NCI-H1092 (cell line): ENCODE measurements around the gene IFNL4.
"Not testable (repeated sequence)": the region's sequence is repeated elsewhere in the genome, so short reads cannot be mapped to it uniquely, and the experiment has no call there.

Source experiments
- DNase-seq: peaks from one replicate; lab custom pipeline; 2025; lab: John Stamatoyannopoulos, UW

IFNL4 gene

DNA sequence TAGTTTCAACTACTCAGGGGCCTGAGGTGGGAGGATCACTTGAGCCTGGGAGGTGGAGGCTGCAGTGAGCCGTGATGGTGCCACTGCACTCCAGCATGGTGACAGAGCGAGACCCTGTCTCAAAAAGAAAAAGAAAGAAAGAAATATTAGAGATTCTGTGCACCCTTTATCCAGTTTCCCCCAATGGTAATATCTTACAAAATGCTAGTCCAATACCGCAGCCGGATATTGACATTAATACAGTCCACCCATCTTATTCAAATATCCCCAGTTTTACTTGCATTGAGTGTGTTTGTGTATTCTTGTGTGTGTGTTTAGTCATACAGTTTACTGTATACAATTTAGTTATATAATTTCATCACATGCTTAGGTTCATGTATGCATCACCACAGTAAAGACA is 8.6 kb upstream of the IFNL4 start:
- no peak for DNase-seq

DNA sequence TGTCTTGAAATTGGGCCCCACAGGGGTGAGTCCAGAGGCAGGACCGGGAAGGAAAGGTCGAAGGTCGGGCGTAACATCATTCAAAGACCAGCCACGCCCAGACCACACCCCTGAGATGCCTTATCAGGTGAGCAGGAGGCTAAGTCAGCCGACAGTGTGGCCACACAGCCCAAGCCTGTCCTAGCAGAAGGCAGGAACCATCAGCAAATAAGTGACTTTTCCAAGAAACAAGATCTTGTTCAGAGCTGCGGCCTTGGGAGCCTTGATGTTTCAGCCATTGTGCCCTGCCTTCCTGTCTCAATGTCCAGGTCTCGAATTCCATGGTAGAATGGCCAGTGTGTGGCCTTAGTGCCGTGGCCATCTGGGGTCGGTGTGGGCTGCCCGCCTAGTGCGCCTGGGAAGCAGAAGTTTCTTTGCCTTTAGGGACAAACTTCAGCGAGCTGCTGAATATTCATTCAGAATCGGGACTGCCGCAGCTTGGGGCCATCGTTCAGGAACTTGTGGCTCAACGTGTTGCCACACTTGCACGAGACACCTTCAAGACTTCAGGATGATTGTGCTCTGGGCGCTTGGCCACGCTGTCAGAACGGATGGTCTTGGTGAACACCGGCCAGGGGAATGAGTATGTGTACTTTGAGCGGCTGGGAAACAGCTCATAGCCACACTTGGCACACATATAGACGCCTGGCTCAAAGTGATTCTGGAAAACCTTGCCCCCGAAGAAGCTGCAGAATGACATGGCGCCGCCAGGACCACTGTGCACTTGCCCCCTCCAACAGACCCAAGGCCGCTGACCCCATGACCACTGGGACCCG is 6.1 kb upstream of the IFNL4 start:
- DNase-seq, result no peak

DNA sequence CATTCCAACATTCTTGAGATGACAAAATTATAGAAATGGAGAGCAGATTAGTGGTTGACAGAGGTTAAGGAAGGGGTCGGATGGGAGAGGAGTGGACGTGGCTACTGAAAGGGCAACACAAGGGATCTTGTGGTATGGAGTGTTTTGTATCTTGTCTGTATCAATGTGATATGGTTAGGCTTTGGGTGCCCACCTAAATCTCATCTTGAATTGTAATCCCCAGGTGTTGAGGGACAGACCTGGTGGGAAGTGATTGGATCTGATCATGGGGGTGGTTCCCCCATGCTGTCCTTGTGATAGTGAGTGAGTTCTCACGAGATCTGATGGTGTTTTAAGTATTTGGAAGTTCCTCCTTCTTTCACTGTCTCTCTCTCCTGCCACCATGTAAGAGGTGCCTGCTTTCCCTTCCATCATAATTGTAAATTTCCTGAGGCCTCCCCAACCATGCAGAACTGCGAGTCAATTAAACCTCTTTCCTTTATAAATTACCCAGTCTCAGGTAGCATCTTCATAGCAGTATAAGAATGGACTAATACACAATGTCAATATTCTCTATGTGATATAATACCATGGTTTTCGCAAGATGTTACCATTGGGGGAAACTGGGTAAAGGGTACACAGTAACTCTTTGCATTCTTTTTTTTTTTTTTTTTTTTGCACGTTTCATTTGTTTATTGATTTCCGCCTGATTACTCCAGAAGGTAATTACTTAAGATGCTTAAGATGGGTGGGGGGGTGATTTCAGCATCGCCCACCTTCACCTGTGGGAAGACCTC is 4.9 kb upstream of the IFNL4 start:
- DNase-seq, result no peak

DNA sequence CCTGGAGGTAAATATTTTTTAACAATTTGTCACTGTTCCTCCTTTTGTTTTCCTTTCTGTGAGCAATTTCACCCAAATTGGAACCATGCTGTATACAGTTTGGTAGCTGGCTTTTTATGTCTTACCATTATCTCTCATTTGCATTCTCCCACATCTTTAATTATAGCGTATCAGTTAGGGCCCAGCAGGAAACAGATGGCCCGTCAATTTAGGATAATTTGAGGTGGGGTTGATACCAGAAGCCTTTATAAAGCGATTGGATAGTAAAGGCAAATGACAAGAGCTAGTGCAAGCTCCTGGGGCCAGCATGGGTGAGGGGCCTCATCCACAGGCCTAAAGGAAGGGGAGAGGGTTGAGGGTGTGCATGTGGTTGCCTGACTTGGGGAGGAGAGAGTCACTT is 3.8 kb upstream of the IFNL4 start:
- no peak for DNase-seq

DNA sequence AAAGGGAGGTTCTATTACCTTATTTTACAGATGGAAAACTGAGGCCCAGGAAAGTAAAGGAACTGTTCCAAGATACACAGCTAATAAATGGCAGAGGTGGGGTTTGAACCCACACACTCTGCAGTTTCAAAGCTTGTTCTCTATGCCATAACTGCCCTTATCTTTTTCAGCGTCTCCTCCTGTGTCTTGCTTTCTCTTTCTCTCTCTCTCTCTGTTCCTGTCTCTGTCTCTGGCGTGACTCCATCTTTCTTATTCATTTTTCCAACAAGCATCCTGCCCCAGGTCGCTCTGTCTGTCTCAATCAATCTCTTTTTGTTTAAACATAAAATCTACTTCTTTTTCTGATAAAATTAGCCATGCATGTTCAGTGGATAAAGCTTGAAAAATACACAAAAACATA is 3.2 kb upstream of the IFNL4 start:
- DNase-seq, result no peak

DNA sequence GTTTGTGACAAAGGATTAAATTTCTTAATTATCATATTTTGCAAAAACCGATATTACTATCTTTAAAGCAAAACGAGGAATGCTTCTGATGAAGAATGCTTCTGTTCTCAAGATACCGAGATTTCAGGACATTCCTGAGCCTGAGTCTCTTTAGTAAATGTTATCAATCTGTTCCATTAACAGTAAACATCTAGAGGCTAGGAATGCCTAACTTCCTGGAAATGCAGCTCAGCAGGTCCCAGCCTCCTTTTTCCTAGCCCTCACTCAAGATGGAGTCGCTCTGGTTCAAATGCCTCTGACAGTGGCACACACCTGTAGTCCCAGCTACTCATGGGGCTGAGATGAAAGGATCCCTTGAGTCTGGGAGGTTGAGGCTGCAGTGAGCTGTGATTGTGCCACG is 2.4 kb upstream of the IFNL4 start:
- no peak for DNase-seq

DNA sequence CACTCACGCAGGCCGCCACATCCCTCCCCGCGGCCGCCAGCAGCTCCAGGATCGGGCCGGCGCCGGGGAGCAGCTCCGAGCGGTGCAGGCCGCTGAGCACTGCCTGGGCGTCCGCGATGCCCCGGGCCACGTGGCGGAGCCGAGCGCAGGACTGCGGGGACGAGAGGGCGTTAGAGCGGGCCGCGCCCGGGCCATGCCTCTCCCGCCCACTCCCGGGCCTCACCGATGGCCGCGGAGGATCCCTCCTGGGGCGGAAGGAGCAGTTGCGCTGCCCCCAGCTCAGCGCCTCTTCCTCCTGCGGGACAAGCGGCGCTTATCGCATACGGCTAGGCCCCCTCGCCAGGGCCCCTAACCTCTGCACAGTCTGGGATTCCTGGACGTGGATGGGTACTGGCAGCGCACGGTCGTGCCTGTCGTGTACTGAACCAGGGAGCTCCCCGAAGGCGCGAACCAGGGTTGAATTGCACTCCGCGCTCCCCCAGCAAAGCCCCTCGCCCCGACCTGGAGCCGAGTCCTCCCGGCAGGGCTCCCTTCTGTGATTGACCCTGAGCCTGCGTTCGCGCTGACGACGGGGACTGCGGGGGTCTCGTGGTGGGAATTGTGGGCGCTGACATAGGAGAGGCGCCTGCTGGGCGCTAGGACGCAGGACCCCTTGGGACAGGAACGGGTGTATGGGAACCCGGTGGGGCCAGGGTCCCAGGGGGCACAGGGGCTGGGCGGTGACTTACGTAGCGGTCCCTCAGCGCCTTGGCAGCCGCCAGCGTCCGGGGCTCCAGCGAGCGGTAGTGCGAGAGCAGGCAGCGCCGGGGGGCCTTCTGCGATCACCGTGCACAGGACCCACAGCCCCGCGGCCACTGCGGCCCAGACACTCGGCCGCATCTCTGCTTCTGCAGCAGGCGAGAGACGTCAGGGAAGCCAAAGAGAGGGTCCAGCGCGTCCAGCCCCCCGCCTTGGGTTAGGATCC is 673 bp downstream of the IFNL4 start:
- no peak for DNase-seq

DNA sequence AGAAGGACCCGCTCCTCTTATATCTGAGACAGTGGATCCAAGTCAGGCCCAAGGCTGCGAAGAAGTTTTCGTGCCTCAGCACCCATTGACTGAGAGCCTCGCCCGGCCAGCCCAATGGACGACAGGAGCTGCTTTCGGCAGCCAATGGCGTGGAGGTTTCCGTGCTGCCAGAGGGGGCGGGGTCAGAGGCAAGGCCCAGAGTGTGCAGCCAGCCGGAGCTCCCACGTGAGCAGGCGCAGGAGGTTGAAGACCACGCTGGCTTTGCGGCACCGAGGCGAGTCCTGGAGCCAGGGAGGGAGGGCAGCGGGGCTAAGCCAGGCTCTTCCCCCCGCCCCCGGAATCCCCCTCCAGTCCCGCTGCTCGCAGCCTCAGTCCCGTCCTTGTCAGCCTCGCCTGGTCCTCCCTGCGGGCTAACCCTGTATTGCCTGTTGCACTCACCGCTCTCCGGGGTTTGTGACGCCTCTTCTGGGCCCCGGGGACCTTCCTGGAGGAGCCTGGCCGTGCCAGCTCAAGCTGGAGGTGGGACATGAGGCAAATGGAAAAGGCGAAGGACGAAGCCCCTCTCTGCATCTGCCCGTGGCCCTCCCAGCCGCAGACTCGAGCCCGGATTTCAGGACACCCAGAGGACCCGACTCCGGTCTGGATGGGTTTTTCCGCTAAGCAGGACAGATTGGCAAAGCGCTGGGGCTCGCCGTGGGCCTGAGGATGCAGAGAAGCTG is 1.5 kb downstream of the IFNL4 start:
- DNase-seq, result no peak

DNA sequence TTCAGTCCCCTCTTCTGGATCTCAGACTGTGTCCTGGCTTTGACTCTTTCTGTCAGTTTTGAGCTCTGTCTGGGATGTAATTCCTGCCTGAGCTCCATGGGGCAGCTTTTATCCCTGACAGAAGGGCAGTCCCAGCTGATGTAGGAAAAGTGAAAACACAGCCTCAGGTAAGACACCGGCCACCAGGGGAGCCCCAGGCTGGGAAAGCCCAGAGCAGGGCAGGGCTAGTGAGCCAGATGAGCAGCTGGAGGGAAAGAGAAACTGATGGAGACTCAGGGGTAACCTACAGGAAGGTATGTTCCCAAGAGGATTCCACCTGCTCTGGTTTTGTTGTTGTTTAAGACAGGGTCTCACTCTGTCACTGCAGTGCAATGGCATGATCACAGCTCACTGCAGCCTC is 3.5 kb downstream of the IFNL4 start:
- DNase-seq, result not testable (repeated sequence)

DNA sequence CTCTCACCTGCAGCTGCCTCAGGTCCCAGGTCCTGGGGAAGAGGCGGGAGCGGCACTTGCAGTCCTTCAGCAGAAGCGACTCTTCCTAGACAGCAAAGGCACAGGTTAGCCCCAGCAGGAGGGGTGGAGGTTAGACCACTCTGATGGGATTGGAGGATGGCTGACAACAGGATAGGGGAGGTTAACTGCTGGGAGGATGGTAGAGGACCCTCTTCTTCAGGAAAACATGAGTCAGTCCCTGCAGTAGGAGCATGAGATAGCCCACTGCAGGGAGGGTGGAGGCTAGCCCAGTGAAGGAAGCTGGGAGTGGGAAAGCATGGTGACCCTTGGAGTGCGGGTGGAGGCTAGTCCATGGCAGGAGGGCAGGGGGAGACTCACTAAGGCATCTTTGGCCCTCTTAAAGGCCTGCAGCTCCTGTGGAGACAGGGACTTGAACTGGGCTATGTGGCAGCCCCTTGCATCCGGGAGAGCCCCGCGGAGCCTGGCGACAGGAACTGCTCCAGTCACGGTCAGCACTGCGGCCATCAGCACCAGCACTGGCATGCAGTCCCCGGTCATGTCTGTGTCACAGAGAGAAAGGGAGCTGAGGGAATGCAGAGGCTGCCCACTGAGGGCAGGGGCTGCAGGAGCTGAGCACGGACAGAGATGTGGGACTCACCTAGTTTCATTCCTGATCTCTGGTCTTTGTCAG is 4.1 kb downstream of the IFNL4 start, which contains the start of gene IFNL3:
IFNL3 (minus strand) TSS at position 597 of the 691 bp plus-strand sequence; CDS start at position 558, 39 bp downstream.
- not testable (repeated sequence) for DNase-seq

DNA sequence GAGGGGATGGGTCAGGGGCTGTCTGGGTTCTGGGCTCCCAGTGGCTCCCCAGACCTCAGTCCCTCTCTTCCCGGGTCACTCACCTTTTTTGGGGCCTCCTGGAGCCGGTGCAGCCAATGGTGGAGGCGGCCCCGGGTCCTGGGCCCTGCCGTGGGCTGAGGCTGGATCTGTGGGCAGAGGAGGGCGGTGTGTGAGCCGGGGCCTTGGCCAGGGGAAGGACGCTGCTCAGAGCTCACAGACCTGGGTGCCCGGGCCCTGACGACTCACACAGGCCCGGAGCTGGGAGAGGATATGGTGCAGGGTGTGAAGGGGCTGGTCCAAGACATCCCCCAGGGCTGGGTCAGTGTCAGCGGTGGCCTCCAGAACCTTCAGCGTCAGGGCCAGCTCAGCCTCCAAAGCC is 4.9 kb downstream of the IFNL4 start:
- not testable (repeated sequence) for DNase-seq

DNA sequence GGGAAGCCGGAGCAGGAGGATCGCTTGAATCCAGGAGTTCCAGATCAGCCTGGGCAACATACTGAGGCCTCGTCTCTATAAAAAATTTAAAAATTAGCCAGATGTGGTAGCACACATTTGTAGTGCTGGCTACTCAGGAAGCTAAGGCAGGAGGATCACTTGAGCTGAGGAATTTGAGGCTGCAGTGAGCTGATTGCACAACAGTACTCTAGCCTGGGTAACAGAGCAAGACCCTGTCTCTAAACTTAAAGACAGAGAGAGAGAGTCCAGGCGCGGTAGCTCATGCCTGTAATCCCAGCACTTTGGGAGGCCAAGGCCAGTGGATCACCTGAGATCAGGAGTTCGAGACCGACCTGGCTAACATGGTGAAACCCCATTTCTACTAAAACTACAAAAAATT is 8.2 kb downstream of the IFNL4 start:
- DNase-seq, result no peak

DNA sequence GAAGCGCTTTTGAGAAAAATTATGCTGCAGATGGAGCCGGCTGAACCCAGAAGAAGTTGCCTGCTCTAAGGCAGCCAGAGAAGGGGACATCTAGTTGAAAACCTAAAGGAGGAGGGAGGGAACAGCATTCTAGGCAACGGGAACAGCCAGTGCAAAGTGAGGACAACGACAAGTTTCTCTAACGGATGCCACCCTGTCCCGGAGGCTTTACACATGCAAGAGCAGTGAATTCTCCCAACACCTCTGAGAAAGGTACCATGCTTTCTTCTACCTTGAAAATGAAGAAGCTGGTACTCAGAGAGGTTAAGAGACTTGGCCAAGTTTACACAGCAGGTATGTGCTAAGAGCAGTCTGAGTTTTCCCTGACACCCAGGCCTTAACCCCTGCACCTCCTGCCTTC is 9.7 kb downstream of the IFNL4 start:
- no peak for DNase-seq

DNA sequence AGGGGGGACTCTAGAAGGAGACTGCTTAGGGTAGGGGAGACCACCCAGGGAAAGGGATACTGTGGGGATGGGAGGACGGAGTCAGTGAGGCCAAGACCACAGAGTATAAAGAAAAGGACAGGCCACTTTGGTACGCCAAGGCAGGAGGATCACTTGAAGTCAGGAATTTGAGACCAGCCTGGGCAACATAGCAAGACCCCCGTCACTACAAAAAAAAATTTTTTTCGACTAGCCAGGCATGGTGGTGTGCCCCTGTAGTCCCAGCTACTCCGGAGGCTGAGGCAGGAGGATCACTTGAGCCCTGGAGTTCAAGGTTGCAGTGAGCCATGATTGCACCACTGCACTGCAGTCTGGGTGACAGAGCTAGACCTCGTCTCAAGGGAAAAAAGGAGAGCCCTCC is 10.4 kb downstream of the IFNL4 start:
- no peak for DNase-seq

DNA sequence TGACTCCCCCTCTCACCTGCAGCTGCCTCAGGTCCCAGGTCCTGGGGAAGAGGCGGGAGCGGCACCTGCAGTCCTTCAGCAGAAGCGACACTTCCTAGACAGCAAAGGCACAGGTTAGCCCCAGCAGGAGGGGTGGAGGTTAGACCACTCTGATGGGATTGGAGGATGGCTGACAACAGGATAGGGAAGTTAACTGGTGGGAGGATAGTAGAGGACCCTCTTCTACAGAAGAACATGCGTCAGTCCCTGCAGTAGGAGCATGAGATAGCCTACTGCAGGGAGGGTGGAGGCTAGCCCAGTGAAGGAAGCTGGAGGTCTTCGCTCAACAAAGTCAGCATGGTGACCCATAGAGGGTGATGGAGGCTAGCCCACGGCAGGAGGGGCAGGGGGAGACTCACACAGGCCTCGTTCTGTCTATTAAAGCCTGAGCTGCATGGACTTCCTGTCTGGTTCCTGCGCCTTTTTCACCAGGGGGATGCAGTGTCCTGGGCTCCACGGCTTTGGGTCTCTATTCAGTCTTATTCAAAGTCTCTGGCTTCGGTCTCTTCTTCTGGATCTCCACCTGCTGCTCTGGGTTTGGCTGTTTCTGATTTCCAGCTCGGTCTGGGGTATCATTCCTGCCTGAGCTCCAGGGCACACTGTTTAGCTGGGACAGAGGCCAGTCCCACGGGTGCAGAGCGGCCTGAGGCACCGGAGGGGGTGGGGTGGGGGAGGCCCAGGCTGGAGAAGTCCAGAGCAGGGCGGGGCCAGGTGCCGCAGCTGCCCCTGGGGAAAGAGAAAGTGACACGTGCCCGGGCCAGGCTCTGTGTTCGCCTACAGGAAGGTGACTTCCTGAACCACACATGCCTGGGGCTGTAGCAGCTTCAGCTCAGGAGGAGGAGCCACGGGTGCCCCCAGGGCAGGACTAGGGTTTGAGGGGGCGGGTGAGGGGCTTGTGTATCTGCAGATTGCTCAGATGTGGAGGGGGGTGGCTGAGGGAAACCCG is 11.2 kb downstream of the IFNL4 start:
- no peak for DNase-seq

DNA sequence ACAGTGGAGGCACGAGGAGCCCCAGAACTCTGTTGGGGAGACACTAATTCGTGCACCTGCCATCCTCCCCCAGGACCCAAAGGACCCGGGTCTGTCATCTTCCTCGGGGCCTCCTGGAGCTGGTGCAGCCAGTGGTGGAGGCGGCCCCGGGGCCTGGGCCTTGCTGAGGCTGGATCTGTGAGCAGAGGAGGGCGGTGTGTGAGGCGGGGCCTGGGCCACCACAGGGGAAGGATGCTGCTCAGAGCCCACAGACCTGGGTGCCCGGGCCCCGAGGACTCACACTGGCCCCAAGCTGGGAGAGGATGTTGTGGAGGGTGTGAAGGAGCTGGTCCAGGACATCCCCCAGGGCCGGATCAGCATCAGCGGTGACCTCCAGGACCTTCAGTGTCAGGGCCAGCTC is 12.1 kb downstream of the IFNL4 start:
- no peak for DNase-seq

DNA sequence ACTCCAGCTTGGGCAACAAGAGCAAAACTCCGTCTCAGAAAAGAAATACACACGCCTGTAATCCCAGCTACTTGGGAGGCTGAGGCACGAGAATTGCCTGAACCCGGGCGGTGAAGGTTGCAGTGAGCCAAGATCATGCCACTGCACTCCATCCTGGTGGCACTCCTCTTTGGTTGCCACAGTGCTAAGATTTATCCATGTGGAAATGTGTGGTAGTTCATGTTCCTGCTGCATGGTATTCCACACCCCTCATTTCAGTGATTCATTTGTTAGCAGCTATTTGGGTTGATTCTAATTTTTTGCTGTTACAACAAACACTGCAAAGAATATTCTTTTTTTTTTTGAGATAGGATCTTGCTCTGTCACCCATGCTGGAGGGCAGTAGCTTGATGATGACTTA is 15.9 kb downstream of the IFNL4 start:
- no peak for DNase-seq

DNA sequence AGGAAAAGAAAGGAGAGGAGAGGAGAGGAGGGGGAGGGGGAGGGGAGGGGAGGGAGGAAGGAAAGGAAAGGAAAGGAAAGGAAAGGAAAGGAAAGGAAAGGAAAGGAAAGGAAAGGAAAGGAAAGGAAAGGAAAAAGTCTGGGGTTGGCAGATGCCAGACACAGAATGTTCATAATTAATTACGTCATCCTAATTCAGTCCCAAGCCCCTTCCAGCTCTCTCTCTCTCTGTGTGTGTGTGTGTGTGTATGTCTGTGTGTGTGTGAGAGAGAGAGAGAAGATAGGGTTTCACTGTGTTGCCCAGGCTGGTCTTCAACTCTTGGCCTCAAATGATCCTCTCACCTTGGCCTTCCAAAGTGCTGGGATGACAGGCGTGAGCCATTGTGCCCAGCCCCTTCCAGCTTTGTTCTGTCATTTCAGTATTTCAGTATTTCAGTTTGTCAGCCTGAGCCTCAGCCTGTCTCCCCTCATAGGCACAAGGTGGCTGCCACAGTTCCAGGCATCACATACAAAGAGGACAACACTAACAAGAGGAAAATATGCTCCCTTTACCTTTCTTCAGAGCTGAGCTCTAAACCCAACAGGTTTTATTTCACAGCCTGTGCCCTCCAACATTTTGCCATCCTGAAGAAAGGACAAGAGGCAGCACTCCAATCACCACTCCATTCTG is 18.4 kb downstream of the IFNL4 start:
- DNase-seq, result no peak

DNA sequence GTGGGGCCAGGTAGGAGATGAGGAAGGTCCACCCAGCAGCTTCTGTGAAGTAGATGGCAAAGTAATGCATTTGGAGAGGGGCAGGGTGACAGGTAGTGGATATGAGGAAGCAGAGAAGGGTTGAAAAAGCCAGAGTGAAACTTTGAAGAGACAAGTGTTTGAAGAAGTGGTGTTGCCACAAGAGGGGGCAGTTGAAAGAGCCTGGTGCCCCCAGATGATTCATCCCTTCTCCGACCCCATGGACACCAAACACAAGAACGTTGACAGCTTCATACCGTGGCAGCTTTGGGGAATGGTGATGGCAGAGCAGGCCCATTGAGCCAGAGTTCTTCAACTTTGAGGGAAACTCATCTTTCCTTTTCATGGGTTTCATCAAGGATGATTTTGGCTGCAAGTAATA is 23.7 kb downstream of the IFNL4 start:
- no peak for DNase-seq
